Panc1 (cell line): ENCODE results near the gene PLAAT1. TPM values are rescaled to one million over a fixed set of nuclear protein-coding genes. Genes with fewer than 3 reads are reported as not detected.

ENCODE experiments used
- ATAC-seq: fragments of 200-7000 bp; cut with Tn5 transposase; 2 replicates; pipeline ENCODE4 v1.9.1; 2020; ENCODE audit warnings: mild to moderate bottlenecking, moderate library complexity
- BruUV-seq: library from RNA; stranded (reverse); fragments of 400-500 nt; replicated peaks from 2 replicates; lab custom pipeline; 2021; lab: Mats Ljungman, UMichigan
- CTCF ChIA-PET: fragments of 300-600 bp; sonication (Branson Sonifier 250); formaldehyde crosslinking; loops from one replicate; lab custom pipeline; 2022; ENCODE audit warnings: antibody characterized with exemption; lab: Charles Lee
- POLR2A ChIA-PET: fragments of 300-600 bp; sonication (Branson Sonifier 250); formaldehyde crosslinking; loops from one replicate; lab custom pipeline; 2022; ENCODE audit warnings: antibody characterized with exemption; lab: Charles Lee
- DNase-seq: peaks from one replicate; pipeline ENCODE4 v3.0.0-alpha.2; 2010; ENCODE audit warnings: low read depth, low spot score
- H3K27ac ChIP-seq: 2 replicates; pipeline ENCODE4 v1.5.1; 2011; ENCODE audit warnings: mild to moderate bottlenecking, low read length, inconsistent platforms
- H3K27me3 ChIP-seq: fragments of 200-500 bp; sonication (Bioruptor generic); 2 replicates; pipeline ENCODE4 v1.6.0; 2014; ENCODE audit warnings: low read length, inconsistent platforms; ENCODE audit not compliant: control insufficient read depth, insufficient read depth
- H3K36me3 ChIP-seq: fragments of 200-500 bp; sonication (Bioruptor generic); 2 replicates; pipeline ENCODE4 v1.5.1; 2014; ENCODE audit warnings: inconsistent platforms, mild to moderate bottlenecking, low read length, moderate library complexity; ENCODE audit not compliant: control insufficient read depth, insufficient read depth
- H3K4me1 ChIP-seq: 2 replicates; pipeline ENCODE4 v1.5.1; 2011; ENCODE audit warnings: inconsistent platforms, mild to moderate bottlenecking, low read length, moderate library complexity; ENCODE audit not compliant: control insufficient read depth, insufficient read depth
- H3K4me3 ChIP-seq, 2 experiments: 2 replicates each; pipeline ENCODE4 v1.5.1; 2011 to 2012; ENCODE audit warnings: low read depth in 2 of 2, low read length in 2 of 2, mild to moderate bottlenecking in 2 of 2, inconsistent platforms in 1 of 2, moderate library complexity in 1 of 2
- H3K9me3 ChIP-seq: fragments of 200-500 bp; sonication (Bioruptor generic); 2 replicates; pipeline ENCODE4 v1.5.1; 2014; ENCODE audit warnings: low read depth, mild to moderate bottlenecking, inconsistent platforms, low read length, moderate library complexity; ENCODE audit not compliant: control insufficient read depth, insufficient read depth
- CTCF ChIP-seq: fragments of 450-650 bp; IDR thresholded peaks from 2 replicates; pipeline ENCODE4 v1.5.1; 2017; ENCODE audit warnings: mild to moderate bottlenecking
- POLR2AphosphoS5 ChIP-seq: IDR thresholded peaks from 2 replicates; pipeline ENCODE4 v1.6.1; 2012; ENCODE audit warnings: mild to moderate bottlenecking, low read depth, low read length, moderate library complexity
- REST ChIP-seq, 2 experiments: IDR thresholded peaks; 2 replicates each; pipeline ENCODE4 v1.6.1; 2011 to 2012; ENCODE audit warnings: low read depth in 2 of 2, control low read depth in 1 of 2, low read length in 1 of 2, mild to moderate bottlenecking in 1 of 2, moderate library complexity in 1 of 2; ENCODE audit not compliant: insufficient read depth in 1 of 2
- SIN3A ChIP-seq: IDR thresholded peaks from 2 replicates; pipeline ENCODE4 v1.6.1; 2012; ENCODE audit warnings: low read depth, mild to moderate bottlenecking, low read length, moderate library complexity, borderline replicate concordance; ENCODE audit not compliant: insufficient read depth
- TCF7L2 ChIP-seq: IDR thresholded peaks from 2 replicates; pipeline ENCODE4 v1.6.1; 2011; ENCODE audit warnings: mild to moderate bottlenecking, low read depth, low read length, inconsistent platforms
- in situ Hi-C: cut with HindIII; loops from 2 replicates; pipeline ENCODE4 v1.10.0; 2016; ENCODE audit warnings: low sequenced_read_pairs, low pct_unique_long_range_greater_than_20kb
- intact Hi-C: fragments of 100-400 bp; cut with micrococcal nuclease; formaldehyde crosslinking; loops from one replicate; pipeline ENCODE4 v1.10.0; 2022; ENCODE audit not compliant: unreplicated experiment
- total RNA-seq: library from RNA; stranded (reverse); gene quantifications from one replicate; pipeline ENCODE4 v1.2.1, GENCODE V29; 2021; ENCODE audit not compliant: unreplicated experiment

PLAAT1 gene
- total RNA-seq, 1 experiment from 2014 or later, result 3.9 TPM

GRCh38 chr3:193314161-193314560 is 73.1 kb downstream of the PLAAT1 start:
- no peak overlapping the region for H3K27ac ChIP-seq
- CTCF ChIA-PET, result interaction anchor here (0.7 kb wide), 1 partner anchor 105 kb away, joined by 9 read pairs; no protein-coding TSS in a partner anchor
- intact Hi-C loops (no loop called here), in situ Hi-C loops (no loop called here)
- H3K4me3 ChIP-seq, result no peak overlapping the region
- BruUV-seq, result no TSS peak
- ATAC-seq (no peak), DNase-seq (no peak)
- H3K9me3 ChIP-seq, result no peaks in the 10 kb centered on the region
- TF ChIP-seq TCF7L2 (no peak), CTCF (peak; percentile 30)
- H3K36me3 ChIP-seq, result no peaks in the 10 kb centered on the region
- no peaks in the 10 kb centered on the region; the same call in 1 of the 2 replicates for H3K27me3 ChIP-seq
- H3K4me1 ChIP-seq, result no peaks in the 10 kb centered on the region
- POLR2A ChIA-PET, result no interaction called here

GRCh38 chr3:193317682-193318300 is 76.8 kb downstream of the PLAAT1 start:
- ATAC-seq (no peak), DNase-seq (no peak)
- Histone ChIP-seq H3K27ac (no peak overlapping the region), H3K36me3 (no peaks in the 10 kb centered on the region), H3K27me3 (no peaks in the 10 kb centered on the region; the same call in 1 of the 2 replicates), H3K4me1 (no peaks in the 10 kb centered on the region), H3K9me3 (no peaks in the 10 kb centered on the region), H3K4me3 (no peak overlapping the region)
- intact Hi-C loops, result no loop called here
- TF ChIP-seq SIN3A (no peak), TCF7L2 (no peak), REST (IDR thresholded peaks at IDR 0.05; ENCODE audit: insufficient read depth in 1 of 2, low read depth in 2 of 2, low read length in 1 of 2) (no peak), POLR2AphosphoS5 (no peak), CTCF (no peak)
- ChIA-PET CTCF (no interaction called here), POLR2A (no interaction called here)
- in situ Hi-C loops, result no loop called here
- BruUV-seq, result no TSS peak

Other genes starting within 250 kb of the PLAAT1 start
- gene ATP13A5, start 137.5 kb downstream of the PLAAT1 start, total RNA-seq, result not detected